ENCODE results near the gene RELN. TPM values are rescaled to one million over a fixed set of nuclear protein-coding genes. Genes with fewer than 3 reads are reported as not detected.

RELN gene
- total RNA-seq, 1 experiment from 2014 or later: 0.20 TPM

GRCh38 chr7:103683348-103683747 is 306.1 kb downstream of the RELN start:
- Histone ChIP-seq H3K4me3 (replicated peaks in 1 of 2; ENCODE audit: low read depth in 1 of 2, low read length in 2 of 2) (no peak overlapping the region), H3K36me3 (ENCODE audit: control insufficient read depth in 1 of 2, insufficient read depth in 2 of 2, low read length in 2 of 2) (no peaks in the 10 kb centered on the region), H3K9me2 (ENCODE audit: insufficient read depth) (no peaks in the 10 kb centered on the region), H3K4me1 (ENCODE audit: control insufficient read depth in 1 of 2, insufficient read depth in 2 of 2, low read length in 2 of 2) (no peaks in the 10 kb centered on the region), H3K27ac (ENCODE audit: low read depth, low read length) (no peak overlapping the region), H3K9me3 (ENCODE audit: control insufficient read depth in 1 of 2, insufficient read depth in 1 of 2, low read depth in 1 of 2, low read length in 2 of 2) (no peaks in the 10 kb centered on the region), H3K9ac (ENCODE audit: low read length) (no peak overlapping the region), H2AFZ (ENCODE audit: low read depth, low read length, poor library complexity, severe bottlenecking) (no peak overlapping the region), H3K79me2 (ENCODE audit: insufficient read depth, low read length) (no peaks in the 10 kb centered on the region), H4K20me1 (ENCODE audit: insufficient read depth) (no peaks in the 10 kb centered on the region; the same call in 1 of the 2 replicates), H3K4me2 (ENCODE audit: low read length) (no peak overlapping the region), H3K27me3 (ENCODE audit: insufficient read depth, low read length) (peaks cover 29% of the 10 kb centered on the region)
- no peak for TF ChIP-seq SP1 (IDR thresholded peaks at IDR 0.05; ENCODE audit: low read depth)
- RAD21 ChIA-PET (ENCODE audit: low non-redundant PET in 1 of 2, low total read pairs in 2 of 2, uncharacterized antibody in 2 of 2, unreplicated experiment in 2 of 2): no interaction called here
- no TSS peak for BruUV-seq (replicated peaks)
- no peak for DNase-seq (ENCODE audit: low read depth, low spot score)
- POLR2A ChIA-PET: no interaction called here
- CTCF ChIA-PET: no interaction called here
- intact Hi-C loops (cut with micrococcal nuclease): no loop called here
- ATAC-seq: no peak

DNA sequence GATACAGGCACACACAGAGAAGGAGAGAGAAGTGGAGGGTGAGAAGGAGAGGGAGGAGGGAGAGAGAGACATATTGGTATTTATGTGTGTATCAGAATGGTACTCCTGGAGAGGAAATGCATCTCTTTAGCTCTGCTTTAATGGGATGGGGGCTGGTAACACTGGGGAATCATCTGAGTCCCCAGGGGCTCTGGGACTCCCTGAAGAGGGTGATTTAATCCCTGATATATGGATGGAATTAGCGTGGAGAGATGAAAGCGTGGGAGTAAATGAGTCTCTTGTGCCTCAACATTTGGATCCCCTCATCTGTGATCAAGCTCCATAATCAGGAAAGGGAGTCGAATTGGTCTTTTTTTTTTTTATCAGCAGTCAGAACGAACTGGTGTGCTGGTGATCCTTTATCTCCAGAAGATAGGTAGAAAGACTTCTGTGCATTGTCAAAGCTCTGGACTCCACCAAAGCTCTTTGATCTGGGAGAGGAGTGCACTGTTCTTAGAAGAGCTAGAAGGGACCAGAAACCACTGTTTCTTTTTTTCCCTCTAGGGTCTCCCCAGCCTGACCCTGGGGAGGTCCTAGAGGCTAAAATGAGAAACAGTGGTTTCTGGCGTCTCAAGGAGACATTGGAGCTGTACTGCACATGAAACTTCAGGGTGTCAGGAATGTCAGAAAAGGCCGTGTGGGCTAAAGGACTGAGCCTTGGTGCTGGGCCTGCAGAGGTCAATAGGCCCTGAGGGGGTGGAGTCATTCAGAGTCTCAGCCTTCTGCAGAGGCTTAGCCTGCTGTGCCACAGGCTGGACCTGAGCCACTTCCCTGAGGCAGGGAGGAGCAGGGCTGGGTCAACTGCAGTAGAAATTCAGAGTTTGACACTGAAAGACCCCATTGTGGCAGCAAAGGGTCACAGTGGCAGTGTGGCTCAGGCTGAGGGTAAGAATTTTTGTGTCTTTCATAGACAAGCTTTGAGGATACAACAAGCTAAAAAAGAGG is 309.0 kb downstream of the RELN start:
- Histone ChIP-seq H3K27me3 (ENCODE audit: insufficient read depth, low read length) (peaks cover 21% of the 10 kb centered on the region), H3K27ac (ENCODE audit: low read depth, low read length) (no peak overlapping the region), H3K4me3 (replicated peaks in 1 of 2; ENCODE audit: low read depth in 1 of 2, low read length in 2 of 2) (no peak overlapping the region), H3K4me1 (ENCODE audit: control insufficient read depth in 1 of 2, insufficient read depth in 2 of 2, low read length in 2 of 2) (no peaks in the 10 kb centered on the region), H3K9me2 (ENCODE audit: insufficient read depth) (no peaks in the 10 kb centered on the region), H3K36me3 (ENCODE audit: control insufficient read depth in 1 of 2, insufficient read depth in 2 of 2, low read length in 2 of 2) (no peaks in the 10 kb centered on the region), H4K20me1 (ENCODE audit: insufficient read depth) (no peaks in the 10 kb centered on the region), H3K4me2 (ENCODE audit: low read length) (no peak overlapping the region), H3K9ac (ENCODE audit: low read length) (no peak overlapping the region), H3K79me2 (ENCODE audit: insufficient read depth, low read length) (no peaks in the 10 kb centered on the region), H3K9me3 (ENCODE audit: control insufficient read depth in 1 of 2, insufficient read depth in 1 of 2, low read depth in 1 of 2, low read length in 2 of 2) (no peaks in the 10 kb centered on the region), H2AFZ (ENCODE audit: low read depth, low read length, poor library complexity, severe bottlenecking) (no peak overlapping the region)
- ChIA-PET CTCF (no interaction called here), RAD21 (ENCODE audit: low non-redundant PET in 1 of 2, low total read pairs in 2 of 2, uncharacterized antibody in 2 of 2, unreplicated experiment in 2 of 2) (no interaction called here), POLR2A (no interaction called here)
- intact Hi-C loops (cut with micrococcal nuclease): no loop called here
- DNase-seq (ENCODE audit: low read depth, low spot score): no peak
- TF ChIP-seq POLR2A (IDR thresholded peaks at IDR 0.05; ENCODE audit: borderline replicate concordance, extremely low read depth, insufficient read depth, insufficient read length) (no peak), MAX (IDR thresholded peaks at IDR 0.05) (no peak), CBX3 (IDR thresholded peaks at IDR 0.05; ENCODE audit: low read depth) (no peak), SRF (IDR thresholded peaks at IDR 0.05; ENCODE audit: low read depth) (no peak)
- BruUV-seq (replicated peaks): no TSS peak
- no peak for ATAC-seq

All from HCT116 (cell line).